Amygdala (tissue), 56 donors: ENCODE measurements around the gene COL24A1.
"Not testable (repeated sequence)": the region's sequence is repeated elsewhere in the genome, so short reads cannot be mapped to it uniquely, and the experiment has no call there.

Experiments used
- DNase-seq, 56 donors: peaks; one replicate each; lab custom pipeline; 2025; lab: John Stamatoyannopoulos, UW

The COL24A1 gene

GRCh38 chr1:86089765-86090164, 66.8 kb downstream of the COL24A1 start:
- no peak for DNase-seq

DNA sequence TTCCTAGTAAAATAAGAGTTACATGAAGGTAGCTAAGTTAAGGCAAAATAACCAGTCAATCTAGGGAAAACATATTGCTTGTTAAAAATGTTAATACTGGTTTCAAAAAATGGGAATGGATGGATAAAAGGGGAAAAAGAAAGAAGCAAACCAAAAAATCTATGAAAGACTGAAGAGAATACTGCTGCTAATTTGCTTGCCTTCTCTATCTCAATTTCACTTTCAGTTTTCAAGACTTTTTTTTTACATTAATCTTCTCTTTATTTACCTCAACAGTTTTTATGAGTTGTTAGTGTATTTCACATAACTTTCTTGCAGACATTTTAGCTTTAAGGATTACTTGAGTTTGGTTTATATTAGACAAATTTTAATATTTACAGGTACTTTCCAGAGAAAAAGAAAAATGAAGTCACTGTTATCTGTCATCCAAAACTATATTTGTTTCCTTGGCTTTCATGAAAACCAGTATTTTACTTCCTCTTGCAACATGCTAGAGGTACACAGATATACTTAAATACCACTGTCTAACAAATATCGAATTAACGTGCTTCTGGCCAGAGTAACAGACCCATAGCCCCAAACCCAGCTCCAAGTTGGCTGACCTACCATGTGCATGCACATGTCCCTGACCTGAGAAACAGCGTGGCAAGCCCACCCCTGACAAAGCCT, 70.7 kb downstream of the COL24A1 start:
- DNase-seq = no peak

DNA sequence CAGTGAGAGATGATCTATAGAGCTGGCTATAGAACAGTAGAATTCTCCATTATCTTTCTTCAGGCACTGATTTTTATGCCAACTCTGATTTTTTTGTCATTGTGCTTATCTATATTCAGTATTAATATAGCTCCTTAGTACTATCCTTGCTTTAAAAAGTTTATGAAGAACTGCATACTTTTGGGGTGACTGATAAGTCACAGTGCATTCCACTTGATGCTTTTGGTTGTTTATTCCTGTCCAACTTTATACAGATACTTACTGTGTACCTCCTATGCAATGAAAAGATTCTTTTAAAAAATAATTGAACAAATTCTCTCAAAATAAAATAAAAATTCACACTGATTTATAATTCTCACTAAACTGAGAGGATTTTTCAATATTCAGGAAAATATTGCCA, 71.6 kb downstream of the COL24A1 start:
- DNase-seq = no peak

DNA sequence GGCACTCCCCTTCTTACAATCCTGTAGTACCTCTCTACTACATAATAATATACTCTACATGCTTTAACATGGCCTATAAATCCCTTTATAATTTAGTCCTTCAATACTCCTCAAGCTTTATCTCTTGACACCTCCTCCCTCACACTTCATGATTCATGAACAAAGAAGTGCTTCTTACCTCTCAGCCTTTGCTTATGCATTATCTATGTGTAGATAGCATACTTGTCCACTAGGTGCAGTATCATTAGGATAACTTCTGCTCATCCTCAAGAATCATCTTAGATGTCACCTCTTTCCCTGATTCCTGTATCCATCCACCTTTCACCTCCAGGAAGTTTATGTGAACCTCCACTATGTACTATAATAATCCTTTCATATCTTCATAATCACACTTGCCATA, 74.4 kb downstream of the COL24A1 start:
- DNase-seq = no peak

GRCh38 chr1:86072474-86072873, 84.1 kb downstream of the COL24A1 start:
- DNase-seq = not testable (repeated sequence)

DNA sequence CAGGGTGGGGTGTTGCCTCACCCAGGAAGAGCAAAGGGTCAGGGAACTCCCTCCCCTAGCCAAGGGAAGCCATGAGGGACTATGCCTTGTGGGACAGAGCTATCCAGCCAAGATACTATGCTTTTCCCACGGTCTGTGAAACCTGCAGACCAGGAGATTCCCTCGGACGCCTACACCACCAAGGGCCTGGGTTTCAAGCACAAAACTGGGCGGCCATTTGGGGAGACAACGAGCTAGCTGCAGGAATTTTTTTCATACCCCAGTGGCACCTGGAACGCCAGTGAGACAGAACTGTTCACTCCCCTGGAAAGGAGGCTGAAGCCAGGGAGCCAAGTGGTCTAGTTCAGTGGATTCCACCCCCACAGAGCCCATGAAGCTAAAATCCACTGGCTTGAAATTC, 84.7 kb downstream of the COL24A1 start:
- not testable (repeated sequence) for DNase-seq

DNA sequence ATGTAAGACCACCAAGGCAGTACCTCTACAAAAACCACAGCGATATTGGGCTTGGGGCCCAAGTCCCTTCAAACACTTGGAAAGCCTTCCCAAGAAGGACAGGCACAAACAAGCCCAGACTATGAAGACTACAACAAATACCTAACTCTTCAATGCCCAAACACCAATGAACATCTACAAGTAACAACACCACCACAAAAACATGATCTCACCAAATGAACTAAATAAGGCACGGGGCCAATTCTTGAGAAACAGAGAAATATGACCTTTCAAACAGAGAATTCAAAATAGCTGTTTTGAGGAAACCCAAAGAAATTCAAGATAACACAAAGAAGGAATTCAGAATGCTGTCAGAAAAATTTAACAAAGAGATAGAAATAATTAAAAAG, 86.8 kb downstream of the COL24A1 start:
- DNase-seq = no peak

- no peak for DNase-seq
These were observed 87.5 kb downstream of the COL24A1 start for GRCh38 chr1:86068841-86069756.

- DNase-seq = no peak
These were observed 88.3 kb downstream of the COL24A1 start for GRCh38 chr1:86068271-86068721.

GRCh38 chr1:86067626-86068025, 88.9 kb downstream of the COL24A1 start:
- DNase-seq = no peak

DNA sequence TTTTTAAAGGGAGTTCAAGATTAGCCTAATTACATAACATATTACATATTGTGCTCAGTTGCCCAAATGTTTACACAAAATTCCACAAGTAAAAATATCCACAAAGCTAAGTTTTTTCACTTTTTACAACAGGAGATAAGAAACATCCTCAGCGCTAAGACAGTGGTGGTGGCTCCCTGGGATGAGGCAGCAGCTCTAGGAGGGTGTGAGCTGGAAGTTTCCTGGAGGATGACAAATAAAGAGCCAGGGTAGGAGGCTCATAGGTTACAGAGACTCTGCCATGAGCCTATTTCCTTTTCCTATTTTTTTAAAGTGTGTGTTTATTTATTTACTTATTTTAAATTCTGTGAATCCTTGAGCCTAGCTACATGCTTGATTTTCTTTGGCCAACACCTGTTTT, 91.7 kb downstream of the COL24A1 start:
- no peak for DNase-seq

- no peak for DNase-seq
These were observed 92.9 kb downstream of the COL24A1 start for GRCh38 chr1:86063721-86064120.

DNA sequence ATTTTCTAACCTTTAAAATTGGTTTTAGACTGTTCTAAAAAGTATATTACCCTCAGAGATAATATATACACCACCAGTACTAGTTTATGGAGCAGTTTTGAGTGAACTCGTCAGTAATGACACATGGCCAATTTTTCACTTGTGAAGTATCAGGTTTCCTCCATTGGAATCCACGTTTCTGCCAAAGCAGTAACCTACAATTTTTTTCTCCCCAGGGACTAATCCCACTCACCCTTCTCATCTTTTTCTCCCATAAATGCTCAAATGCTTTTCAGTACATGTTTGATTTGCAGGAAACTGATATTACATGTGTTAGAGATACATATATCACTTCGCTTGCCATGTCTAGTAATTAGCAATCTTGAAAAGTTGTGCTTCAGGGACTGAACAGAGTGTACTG, 94.1 kb downstream of the COL24A1 start:
- DNase-seq = no peak

- DNase-seq = no peak
These were observed 95.0 kb downstream of the COL24A1 start for GRCh38 chr1:86061551-86061990.

GRCh38 chr1:86054396-86054795, 102.2 kb downstream of the COL24A1 start:
- DNase-seq = no peak

- no peak for DNase-seq
These were observed 103.4 kb downstream of the COL24A1 start for GRCh38 chr1:86052948-86053698.

- no peak for DNase-seq
These were observed 121.5 kb downstream of the COL24A1 start for GRCh38 chr1:86035101-86035500.

- DNase-seq = no peak
These were observed 126.4 kb downstream of the COL24A1 start for GRCh38 chr1:86030180-86030579.

GRCh38 chr1:86018283-86018923, 138.2 kb downstream of the COL24A1 start:
- DNase-seq = peak in 6 of 56 donors; percentile 0 to 18 (median 3)

- no peak for DNase-seq
These were observed 140.4 kb downstream of the COL24A1 start for GRCh38 chr1:86016076-86016759.
